Neural cell (in vitro differentiated cells): ENCODE measurements around the gene TMUB1. TPM values are rescaled to one million over a fixed set of nuclear protein-coding genes. Genes with fewer than 3 reads are reported as not detected.
A peak's percentile ranks its signal among the peaks of the same experiment; 100 is the strongest.

ENCODE experiments used
- H2AFZ ChIP-seq: fragments of 200-600, 300-800 bp; sonication (generic), shearing (Covaris generic); 2 replicates; pipeline ENCODE4 v1.6.0; 2014; ENCODE audit warnings: low read depth, mild to moderate bottlenecking, antibody characterized with exemption, low read length, moderate library complexity
- H3F3A ChIP-seq: fragments of 200-600 bp; shearing (Covaris generic); 2 replicates; pipeline ENCODE4 v1.6.1; 2016; ENCODE audit warnings: mild to moderate bottlenecking, moderate library complexity, mixed read lengths, antibody characterized with exemption, low read length; ENCODE audit not compliant: insufficient read depth, poor library complexity, severe bottlenecking
- H3K27ac ChIP-seq: fragments of 200-600, 300-800 bp; sonication (generic), shearing (Covaris generic); 2 replicates; pipeline ENCODE4 v1.5.1; 2014; ENCODE audit warnings: mild to moderate bottlenecking, low read length, moderate library complexity
- H3K27me3 ChIP-seq: fragments of 300-800, 200-600 bp; sonication (generic), shearing (Covaris generic); 2 replicates; pipeline ENCODE4 v1.6.0; 2014; ENCODE audit warnings: mild to moderate bottlenecking, low read depth, low read length, moderate library complexity; ENCODE audit not compliant: insufficient read depth
- H3K36me3 ChIP-seq: fragments of 300-800, 200-600 bp; sonication (generic), shearing (Covaris generic); 2 replicates; pipeline ENCODE4 v1.5.1; 2014; ENCODE audit warnings: mild to moderate bottlenecking, antibody characterized with exemption, low read length, moderate library complexity; ENCODE audit not compliant: insufficient read depth
- H3K4me2 ChIP-seq: fragments of 300-800, 200-600 bp; sonication (generic), shearing (Covaris generic); 2 replicates; pipeline ENCODE4 v1.6.0; 2014; ENCODE audit warnings: mild to moderate bottlenecking, low read length
- H3K4me3 ChIP-seq: fragments of 300-800, 200-600 bp; sonication (generic), shearing (Covaris generic); 2 replicates; pipeline ENCODE4 v1.5.1; 2014; ENCODE audit warnings: mild to moderate bottlenecking, low read length, moderate library complexity
- H3K79me2 ChIP-seq: fragments of 200-600 bp; shearing (Covaris generic); replicated peaks from 2 replicates; pipeline ENCODE4 v1.6.0; 2014; ENCODE audit warnings: mild to moderate bottlenecking, low read length, moderate library complexity; ENCODE audit not compliant: insufficient read depth
- H3K9ac ChIP-seq: fragments of 300-800, 200-600 bp; sonication (generic), shearing (Covaris generic); 2 replicates; pipeline ENCODE4 v1.6.1; 2016; ENCODE audit warnings: mild to moderate bottlenecking, low read length, mixed read lengths
- H3K9me2 ChIP-seq: fragments of 200-600 bp; shearing (Covaris generic); 2 replicates; pipeline ENCODE4 v1.6.1; 2016; ENCODE audit warnings: mild to moderate bottlenecking, low read length, mixed read lengths; ENCODE audit not compliant: insufficient read depth
- H3K9me3 ChIP-seq: fragments of 200-600, 300-800 bp; sonication (generic), shearing (Covaris generic); 2 replicates; pipeline ENCODE4 v1.6.1; 2016; ENCODE audit warnings: mild to moderate bottlenecking, mixed run types, low read length, moderate library complexity, mixed read lengths
- H4K20me1 ChIP-seq: fragments of 200-600 bp; shearing (Covaris generic); 2 replicates; pipeline ENCODE4 v1.6.1; 2016; ENCODE audit warnings: mild to moderate bottlenecking, mixed run types; ENCODE audit not compliant: insufficient read depth
- CTCF ChIP-seq: fragments of 450-650 bp; IDR thresholded peaks from 2 replicates; pipeline ENCODE4 v1.5.1; 2014; ENCODE audit warnings: antibody characterized with exemption, mild to moderate bottlenecking, moderate library complexity; ENCODE audit not compliant: poor library complexity, severe bottlenecking
- EP300 ChIP-seq: fragments of 450-650 bp; conservative IDR thresholded peaks from 2 replicates; pipeline ENCODE4 v1.6.1; 2014; ENCODE audit warnings: antibody characterized with exemption, mild to moderate bottlenecking, moderate library complexity; ENCODE audit not compliant: poor library complexity, severe bottlenecking
- EZH2 ChIP-seq: fragments of 200-600, 300-800 bp; shearing (Covaris generic), sonication (generic); IDR thresholded peaks from 2 replicates; pipeline ENCODE4 v1.6.1; 2014; ENCODE audit warnings: antibody characterized with exemption, low read length, borderline replicate concordance, mild to moderate bottlenecking; ENCODE audit not compliant: insufficient read depth, poor library complexity, severe bottlenecking
- MXI1 ChIP-seq: fragments of 450-650 bp; conservative IDR thresholded peaks from 2 replicates; pipeline ENCODE4 v1.6.1; 2014; ENCODE audit warnings: antibody characterized with exemption, mild to moderate bottlenecking; ENCODE audit not compliant: poor library complexity, severe bottlenecking
- POLR2AphosphoS5 ChIP-seq: IDR thresholded peaks from 2 replicates; pipeline ENCODE4 v1.6.1; 2012
- RAD21 ChIP-seq: fragments of 450-650 bp; conservative IDR thresholded peaks from 2 replicates; pipeline ENCODE4 v1.6.1; 2014; ENCODE audit warnings: antibody characterized with exemption, mild to moderate bottlenecking, moderate library complexity
- REST ChIP-seq: IDR thresholded peaks from 2 replicates; pipeline ENCODE4 v1.6.1; 2012; ENCODE audit warnings: borderline replicate concordance
- SMC3 ChIP-seq: fragments of 450-650 bp; conservative IDR thresholded peaks from 2 replicates; pipeline ENCODE4 v1.6.1; 2014; ENCODE audit warnings: antibody characterized with exemption, mild to moderate bottlenecking, moderate library complexity; ENCODE audit not compliant: poor library complexity
- TAF1 ChIP-seq: IDR thresholded peaks from 2 replicates; pipeline ENCODE4 v1.6.1; 2012; ENCODE audit warnings: low read depth
- polyA plus RNA-seq: library from polyadenylated mRNA; depleted of rRNA; stranded (reverse); fragments of >200 nt; gene quantifications from 2 replicates; pipeline ENCODE4 v1.2.3, GENCODE V29; 2014

The TMUB1 gene
- polyA plus RNA-seq, 1 donor from 2014 or later = 35.2 TPM

- H3K4me2 ChIP-seq = no peak overlapping the region
- no peaks in the 10 kb centered on the region for H3K9me2 ChIP-seq
- H3K36me3 ChIP-seq = no peaks in the 10 kb centered on the region
- TF ChIP-seq TAF1 (no peak), CTCF (no peak), MXI1 (no peak), RAD21 (no peak), EP300 (no peak), POLR2AphosphoS5 (no peak), EZH2 (no peak), REST (no peak), SMC3 (no peak)
- H4K20me1 ChIP-seq = peaks cover 42% of the 10 kb centered on the region
- H3K27me3 ChIP-seq = peaks cover 23% of the 10 kb centered on the region
- H3K27ac ChIP-seq = no peak overlapping the region
- H3K9me3 ChIP-seq = no peaks in the 10 kb centered on the region
- no peak overlapping the region for H3K4me3 ChIP-seq
- H2AFZ ChIP-seq = no peak overlapping the region
- H3F3A ChIP-seq = no peaks in the 10 kb centered on the region
- no peak overlapping the region for H3K9ac ChIP-seq
- peaks cover 13% of the 10 kb centered on the region for H3K79me2 ChIP-seq
These were observed 33.5 kb upstream of the TMUB1 start for GRCh38 chr7:151116603-151117440.

- H3K4me3 ChIP-seq = peak overlapping the region; percentile 43
- H3K79me2 ChIP-seq = peaks cover 21% of the 10 kb centered on the region
- H3K36me3 ChIP-seq = no peaks in the 10 kb centered on the region
- peak overlapping the region; percentile 5 for H3K9ac ChIP-seq
- no peaks in the 10 kb centered on the region for H3F3A ChIP-seq
- no peak overlapping the region for H3K4me2 ChIP-seq
- no peak overlapping the region for H3K27ac ChIP-seq
- peaks cover 23% of the 10 kb centered on the region for H3K27me3 ChIP-seq
- TF ChIP-seq MXI1 (no peak), POLR2AphosphoS5 (no peak), RAD21 (no peak)
- peaks cover 51% of the 10 kb centered on the region for H4K20me1 ChIP-seq
- no peak overlapping the region for H2AFZ ChIP-seq
- no peaks in the 10 kb centered on the region for H3K9me2 ChIP-seq
- H3K9me3 ChIP-seq = no peaks in the 10 kb centered on the region
These were observed 32.6 kb upstream of the TMUB1 start for GRCh38 chr7:151115836-151116418.
